Measurements from ENCODE around the gene SUDS3.

- TF ChIP-seq CTCF (conservative IDR thresholded peaks at IDR 0.05), result no peak
- TF ChIP-seq ZFX (IDR thresholded peaks at IDR 0.05), result no peak
These were observed 897 bp downstream of the SUDS3 start for GRCh38 chr12:118377021-118377883.

Data from C4-2B (cell line).